ENCODE measurements around the gene CLPSL1. TPM values are rescaled to one million over a fixed set of nuclear protein-coding genes. Genes with fewer than 3 reads are reported as not detected.

The CLPSL1 gene
- total RNA-seq, 1 donor: not detected

DNA sequence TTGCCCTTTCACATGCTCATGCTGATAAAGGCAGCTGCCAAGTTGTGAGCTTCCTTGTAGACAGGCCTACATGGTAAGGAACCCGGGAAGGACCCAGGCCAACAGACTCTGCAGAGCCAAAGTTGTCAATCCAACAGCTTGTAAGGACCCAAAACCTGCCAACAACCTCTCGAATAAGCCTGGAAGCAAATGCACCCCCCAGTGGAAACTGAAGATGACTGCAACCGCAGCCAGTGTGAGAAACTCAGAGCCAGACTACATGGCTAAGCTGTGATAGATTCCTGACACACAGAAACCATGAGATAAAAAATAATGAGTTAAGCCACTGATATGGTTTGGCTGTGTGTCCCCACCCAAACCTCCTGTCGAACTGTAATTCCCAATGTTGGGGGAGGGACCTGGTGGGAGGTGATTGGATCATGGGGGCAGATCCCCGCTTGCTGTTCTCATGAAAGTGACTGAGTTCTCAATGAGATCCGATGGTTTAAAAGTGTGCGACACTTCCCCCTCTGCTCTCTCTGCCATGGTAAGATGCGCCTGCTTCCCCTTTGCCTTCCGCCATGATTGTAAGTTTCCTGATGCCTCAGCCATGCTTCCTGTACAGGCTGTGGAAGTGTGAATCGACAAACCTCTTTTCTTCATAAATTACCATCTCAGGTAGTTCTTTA lies 23.2 kb upstream of the CLPSL1 start:
- TF ChIP-seq, protein P1, sequence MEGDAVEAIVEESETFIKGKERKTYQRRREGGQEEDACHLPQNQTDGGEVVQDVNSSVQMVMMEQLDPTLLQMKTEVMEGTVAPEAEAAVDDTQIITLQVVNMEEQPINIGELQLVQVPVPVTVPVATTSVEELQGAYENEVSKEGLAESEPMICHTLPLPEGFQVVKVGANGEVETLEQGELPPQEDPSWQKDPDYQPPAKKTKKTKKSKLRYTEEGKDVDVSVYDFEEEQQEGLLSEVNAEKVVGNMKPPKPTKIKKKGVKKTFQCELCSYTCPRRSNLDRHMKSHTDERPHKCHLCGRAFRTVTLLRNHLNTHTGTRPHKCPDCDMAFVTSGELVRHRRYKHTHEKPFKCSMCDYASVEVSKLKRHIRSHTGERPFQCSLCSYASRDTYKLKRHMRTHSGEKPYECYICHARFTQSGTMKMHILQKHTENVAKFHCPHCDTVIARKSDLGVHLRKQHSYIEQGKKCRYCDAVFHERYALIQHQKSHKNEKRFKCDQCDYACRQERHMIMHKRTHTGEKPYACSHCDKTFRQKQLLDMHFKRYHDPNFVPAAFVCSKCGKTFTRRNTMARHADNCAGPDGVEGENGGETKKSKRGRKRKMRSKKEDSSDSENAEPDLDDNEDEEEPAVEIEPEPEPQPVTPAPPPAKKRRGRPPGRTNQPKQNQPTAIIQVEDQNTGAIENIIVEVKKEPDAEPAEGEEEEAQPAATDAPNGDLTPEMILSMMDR (IDR thresholded peaks at IDR 0.05; ENCODE audit: insufficient read depth, low read depth, low read length): peak; percentile 53
- no peak overlapping the region for H3K4me3 ChIP-seq (ENCODE audit: low read depth, low read length)
- peak; percentile 32 for DNase-seq (ENCODE audit: low read depth)

DNA sequence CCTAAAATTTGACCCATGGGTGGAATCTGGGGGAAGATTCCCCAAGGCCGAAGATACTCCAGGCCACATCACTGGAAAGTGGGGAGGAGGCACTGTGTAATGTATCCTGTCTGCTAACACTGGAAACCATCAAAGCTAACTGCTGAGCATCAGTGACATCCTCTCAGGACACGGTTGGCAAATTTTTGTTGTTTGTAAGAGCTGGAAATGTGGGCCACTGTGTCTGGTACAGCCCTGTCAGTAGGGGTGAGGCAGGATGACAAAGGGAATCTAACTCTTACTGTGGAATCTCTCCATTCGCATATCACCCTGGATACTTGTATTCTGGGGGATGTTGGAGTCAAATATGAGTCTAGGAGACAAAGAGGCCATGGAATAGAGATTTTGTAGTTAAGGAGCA lies 21.4 kb upstream of the CLPSL1 start:
- TF ChIP-seq, protein P1 (IDR thresholded peaks at IDR 0.05; ENCODE audit: insufficient read depth, low read depth, low read length): no peak
- no peak for DNase-seq (ENCODE audit: low read depth)
- H3K4me3 ChIP-seq (ENCODE audit: low read depth, low read length): no peak overlapping the region

DNA sequence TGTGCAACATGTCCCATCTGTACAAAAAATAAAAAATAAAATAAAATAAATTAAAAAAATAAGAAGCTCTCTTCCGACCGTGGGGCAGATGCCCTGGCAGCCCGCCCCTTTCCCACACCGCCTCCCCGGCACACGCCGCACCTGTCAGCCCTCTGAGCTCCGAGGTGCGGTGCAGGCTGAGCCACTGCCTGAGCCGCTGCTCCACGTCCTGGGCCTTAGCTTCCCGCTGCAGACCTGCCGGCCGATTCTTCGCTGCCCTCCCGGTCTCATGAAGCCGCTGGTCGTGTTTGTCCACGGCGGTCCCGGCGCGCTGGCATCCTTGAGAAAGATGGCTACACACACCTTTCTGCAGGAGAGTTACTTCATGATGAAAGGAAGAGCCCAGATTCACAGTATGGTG lies 15.1 kb upstream of the CLPSL1 start:
- TF ChIP-seq, protein P1 (IDR thresholded peaks at IDR 0.05; ENCODE audit: insufficient read depth, low read depth, low read length): no peak
- H3K4me3 ChIP-seq (ENCODE audit: low read depth, low read length): no peak overlapping the region
- DNase-seq (ENCODE audit: low read depth): no peak

DNA sequence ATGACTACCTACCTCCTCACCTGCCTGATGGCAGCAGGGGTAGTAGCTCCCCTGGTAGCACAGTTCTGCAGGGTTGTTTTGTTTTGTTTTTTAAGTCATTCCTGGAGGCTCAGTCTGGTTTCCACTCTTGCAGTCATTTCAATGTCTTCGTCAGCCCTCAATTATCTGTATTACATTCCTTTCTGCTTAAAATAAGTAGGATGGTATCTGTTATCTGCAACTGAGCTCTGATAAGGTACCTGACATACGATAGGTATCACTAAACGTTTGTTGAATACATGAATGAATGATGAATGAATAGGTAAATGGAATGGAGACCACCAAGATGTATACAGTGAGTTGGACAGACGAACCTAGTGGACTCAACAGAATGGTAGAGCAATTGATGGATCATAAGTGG lies 11.6 kb upstream of the CLPSL1 start:
- no peak overlapping the region for H3K4me3 ChIP-seq (ENCODE audit: low read depth, low read length)
- TF ChIP-seq, protein P1 (IDR thresholded peaks at IDR 0.05; ENCODE audit: insufficient read depth, low read depth, low read length): no peak
- DNase-seq (ENCODE audit: low read depth): no peak

- TF ChIP-seq, protein P1 (IDR thresholded peaks at IDR 0.05; ENCODE audit: insufficient read depth, low read depth, low read length): no peak
- H3K4me3 ChIP-seq (ENCODE audit: low read depth, low read length): no peak overlapping the region
- DNase-seq (ENCODE audit: low read depth): no peak
Measured at GRCh38 chr6:35771343-35771627, 9.5 kb upstream of the CLPSL1 start.

GRCh38 chr6:35774116-35774794 lies 6.6 kb upstream of the CLPSL1 start:
- H3K4me3 ChIP-seq (ENCODE audit: low read depth, low read length): no peak overlapping the region
- no peak for DNase-seq (ENCODE audit: low read depth)
- TF ChIP-seq, protein P1 (IDR thresholded peaks at IDR 0.05; ENCODE audit: insufficient read depth, low read depth, low read length): no peak

DNA sequence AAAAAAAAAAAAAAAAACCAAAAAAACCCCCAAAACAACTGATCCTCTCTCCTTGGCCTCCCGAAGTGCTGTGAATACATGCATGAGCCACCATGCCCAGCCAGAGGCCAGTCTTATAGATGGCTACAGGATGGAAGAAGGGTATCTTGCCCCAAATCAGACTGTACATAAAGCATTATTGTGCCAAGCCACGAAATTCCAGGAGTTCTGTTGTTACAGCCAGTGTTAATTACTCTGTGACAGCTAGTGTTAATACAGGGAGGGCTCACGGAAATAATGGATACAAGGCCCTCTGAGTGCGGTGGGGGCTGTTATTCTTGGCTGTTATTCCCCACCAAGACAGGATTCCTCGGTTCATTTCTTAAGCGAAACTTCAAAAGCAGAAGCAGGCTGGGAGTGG lies 5.8 kb upstream of the CLPSL1 start:
- TF ChIP-seq, protein P1 (IDR thresholded peaks at IDR 0.05; ENCODE audit: insufficient read depth, low read depth, low read length): no peak
- DNase-seq (ENCODE audit: low read depth): no peak
- H3K4me3 ChIP-seq (ENCODE audit: low read depth, low read length): no peak overlapping the region
